GM21526 (cell line): ENCODE data around the gene CCS.
"Not testable (repeated sequence)": the region's sequence is repeated elsewhere in the genome, so short reads cannot be mapped to it uniquely, and the experiment has no call there.

Experiments
- ATAC-seq: cut with Tn5 transposase; IDR thresholded peaks from one replicate; pipeline ENCODE4 v1.9.1; 2021; ENCODE audit warnings: moderate library complexity; ENCODE audit not compliant: unreplicated experiment, low FRiP score

CCS gene

DNA sequence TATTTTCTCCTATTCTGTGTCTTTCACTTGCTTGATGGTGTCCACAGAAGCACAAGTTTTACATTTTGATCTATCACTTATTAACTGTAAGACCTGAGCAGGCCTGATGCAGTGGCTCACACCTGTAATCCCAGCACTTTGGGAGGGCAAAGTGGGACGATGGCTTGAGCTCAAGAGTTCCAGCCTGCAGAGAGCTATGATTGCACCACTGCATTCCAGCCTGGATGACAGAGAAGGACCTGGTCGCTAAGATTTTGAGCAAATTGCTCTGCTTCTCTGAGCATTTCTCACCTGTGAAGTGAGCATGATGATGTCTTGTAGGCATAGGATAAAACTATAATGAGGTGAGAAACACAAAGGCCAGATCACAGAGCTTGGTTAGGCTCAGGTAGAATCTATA lies 6.8 kb upstream of the CCS start:
- no peak for ATAC-seq

- not testable (repeated sequence) for ATAC-seq
Observed at GRCh38 chr11:66589315-66589714, 3.7 kb upstream of the CCS start.

DNA sequence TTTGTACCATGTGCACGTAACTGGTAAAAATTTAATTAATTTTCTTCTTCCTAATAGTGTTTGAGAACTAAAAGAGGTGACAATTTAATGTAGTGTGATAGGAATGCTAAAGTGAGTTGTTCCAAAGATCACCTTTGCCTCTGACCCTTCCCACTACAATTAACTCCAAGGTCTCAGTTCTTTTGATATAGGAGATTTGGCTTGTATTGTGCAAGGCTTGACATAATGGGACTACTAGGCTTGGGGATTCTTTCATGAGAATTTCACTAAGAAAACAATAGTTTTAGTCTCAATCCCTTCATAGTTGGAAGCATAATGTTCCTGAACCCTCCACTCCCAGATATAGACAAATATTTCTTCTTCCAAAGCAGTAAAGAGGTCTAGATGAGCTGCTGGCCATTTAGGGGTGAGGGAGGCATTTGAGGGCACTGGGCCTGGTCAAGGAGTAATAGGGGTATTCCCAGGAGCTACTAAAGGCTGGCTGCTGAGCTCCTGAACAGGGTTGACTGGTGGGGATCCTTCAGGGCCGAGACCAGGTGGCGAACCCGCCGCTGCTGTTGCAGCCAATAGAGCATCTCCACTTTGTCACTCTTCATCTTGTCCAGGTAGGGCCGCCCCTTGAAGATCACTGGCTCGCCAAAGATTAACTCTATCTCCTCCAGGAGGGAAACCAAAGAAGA lies 2.8 kb upstream of the CCS start:
- ATAC-seq, result no peak

- ATAC-seq, result no peak
Observed at GRCh38 chr11:66591175-66591574, 1.8 kb upstream of the CCS start.

GRCh38 chr11:66593303-66593635 lies 284 bp downstream of the CCS start:
- peak; percentile 25 for ATAC-seq

GRCh38 chr11:66593650-66594049 lies 665 bp downstream of the CCS start:
- no peak for ATAC-seq

GRCh38 chr11:66595245-66595904 lies 2.4 kb downstream of the CCS start:
- no peak for ATAC-seq

GRCh38 chr11:66598993-66599392 lies 6.0 kb downstream of the CCS start:
- ATAC-seq, result no peak

- ATAC-seq, result no peak
Observed at GRCh38 chr11:66600219-66600618, 7.2 kb downstream of the CCS start.

- ATAC-seq, result no peak
Observed at GRCh38 chr11:66600631-66601233, 7.7 kb downstream of the CCS start.

- ATAC-seq, result no peak
Observed at GRCh38 chr11:66603072-66603471, 10.1 kb downstream of the CCS start.

DNA sequence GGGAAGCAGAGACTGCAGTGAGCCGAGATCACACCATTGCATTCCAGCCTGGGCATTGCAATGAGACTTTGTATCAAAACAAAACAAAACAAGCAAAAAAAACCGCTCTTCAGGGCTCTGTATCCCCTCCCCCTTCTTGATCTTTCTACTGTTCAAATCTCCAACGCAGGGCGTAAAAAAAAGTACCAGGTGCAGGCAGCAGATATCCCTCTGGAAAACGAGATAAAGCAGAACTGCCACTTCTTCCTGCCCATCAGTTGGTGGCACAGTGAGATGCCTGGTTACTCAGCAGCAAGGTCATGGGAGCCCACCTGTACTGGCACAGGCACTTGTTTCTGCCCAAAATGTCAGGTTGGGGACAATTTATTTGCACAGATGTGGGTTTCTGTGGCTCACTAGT lies 11.2 kb downstream of the CCS start:
- no peak for ATAC-seq

- not testable (repeated sequence) for ATAC-seq
Observed at GRCh38 chr11:66606608-66607007, 13.6 kb downstream of the CCS start.

- no peak for ATAC-seq
Observed at GRCh38 chr11:66607126-66607834, 14.3 kb downstream of the CCS start.

- no peak for ATAC-seq
Observed at GRCh38 chr11:66609721-66610617, 17.0 kb downstream of the CCS start.

- ATAC-seq, result no peak
Observed at GRCh38 chr11:66612458-66612857, 19.5 kb downstream of the CCS start.

- ATAC-seq, result no peak
Observed at GRCh38 chr11:66614073-66614472, 21.1 kb downstream of the CCS start.

GRCh38 chr11:66616379-66617154 lies 23.6 kb downstream of the CCS start, which contains the start of gene RBM14:
RBM14 (plus strand) TSS chr11:66616630; CDS start chr11:66616721, 91 bp downstream.
- ATAC-seq, result peak; percentile 76

DNA sequence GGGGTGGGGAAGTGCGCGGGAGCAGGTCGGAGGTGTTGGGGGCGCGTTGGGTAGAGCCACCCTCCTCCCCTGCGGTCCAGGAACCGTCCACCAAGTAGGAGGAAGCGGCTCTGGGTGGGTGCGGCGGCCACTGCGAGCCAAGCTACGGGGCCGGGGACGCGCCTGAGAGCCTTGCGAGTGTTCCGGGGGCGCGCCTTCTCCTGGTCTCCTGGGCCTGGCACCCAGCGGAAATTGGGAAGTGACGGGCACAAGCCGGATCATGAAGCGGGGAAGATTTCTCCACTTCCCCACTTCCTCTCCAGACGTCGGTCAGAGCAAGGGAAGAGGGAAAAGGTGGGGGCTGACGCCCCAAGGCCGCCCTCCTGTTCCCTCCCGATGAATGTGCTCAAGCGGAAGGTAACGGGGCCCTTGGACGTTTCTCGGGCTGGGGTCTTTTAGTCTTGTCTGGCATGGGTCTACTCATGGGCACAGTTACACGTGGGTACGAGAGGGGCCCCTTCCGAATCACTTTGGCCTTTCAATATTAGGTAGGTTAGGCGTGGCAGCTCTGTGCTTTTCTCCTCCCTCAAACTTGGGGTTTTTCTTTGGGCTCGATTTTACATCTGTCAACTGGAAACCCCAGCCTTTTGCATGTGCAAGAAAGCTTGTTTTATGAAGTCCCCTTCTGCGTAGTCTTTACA lies 24.3 kb downstream of the CCS start:
- ATAC-seq, result peak; percentile 4
